Ishikawa (cell line): ENCODE results near the gene PBX1.

Source experiments
- CREB1 ChIP-seq: IDR thresholded peaks from 2 replicates; pipeline ENCODE4 v1.6.1; 2012; ENCODE audit warnings: low read depth
- EP300 ChIP-seq: IDR thresholded peaks from 2 replicates; pipeline ENCODE4 v1.6.1; 2012; ENCODE audit warnings: borderline replicate concordance
- FOXM1 ChIP-seq: IDR thresholded peaks from 2 replicates; pipeline ENCODE4 v1.6.1; 2012; ENCODE audit warnings: low read depth, borderline replicate concordance
- MAX ChIP-seq: IDR thresholded peaks from 2 replicates; pipeline ENCODE4 v1.6.1; 2012
- REST ChIP-seq: IDR thresholded peaks from 2 replicates; pipeline ENCODE4 v1.6.1; 2012; ENCODE audit warnings: low read depth, mild to moderate bottlenecking
- YY1 ChIP-seq: IDR thresholded peaks from 2 replicates; pipeline ENCODE4 v1.6.1; 2012; ENCODE audit warnings: low read depth

- no peak for TF ChIP-seq MAX
- no peak for TF ChIP-seq EP300
- no peak for TF ChIP-seq FOXM1
- TF ChIP-seq CREB1 = no peak
- TF ChIP-seq YY1 = no peak
- TF ChIP-seq REST = no peak
Observed at GRCh38 chr1:164857439-164857838, 298.5 kb downstream of the PBX1 start.
